Measurements from ENCODE around the gene ACYP2. TPM values are rescaled to one million over a fixed set of nuclear protein-coding genes. Genes with fewer than 3 reads are reported as not detected.

Gene ACYP2
- total RNA-seq, 1 donor from 2014 or later: 86.1 TPM

DNA sequence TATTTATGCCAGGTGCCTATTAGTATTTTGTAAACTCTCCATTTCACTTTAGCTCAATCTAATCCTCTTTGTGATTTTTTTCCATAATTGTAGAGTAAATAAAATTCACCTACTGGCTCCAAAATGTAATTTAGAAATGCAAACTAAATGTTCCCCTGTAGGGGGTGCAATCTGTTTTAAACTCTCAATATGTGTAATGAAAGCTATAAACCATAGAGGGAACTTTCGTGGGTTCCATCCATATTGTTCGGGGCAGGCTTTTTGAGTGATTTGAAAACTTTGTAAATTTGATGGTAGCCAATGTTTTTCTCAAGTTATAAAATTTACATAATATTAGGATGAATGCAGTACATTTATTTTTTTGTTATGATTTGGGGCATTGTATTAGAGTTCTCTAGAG, 91.2 kb downstream of the ACYP2 start:
- no peak for DNase-seq (ENCODE audit: low spot score)
- intact Hi-C loops (cut with DNase I): loop anchor here (2.0 to 10.0 kb wide), 6 partner anchors 124 to 498 kb away; partner anchors contain the start of gene SPTBN1

DNA sequence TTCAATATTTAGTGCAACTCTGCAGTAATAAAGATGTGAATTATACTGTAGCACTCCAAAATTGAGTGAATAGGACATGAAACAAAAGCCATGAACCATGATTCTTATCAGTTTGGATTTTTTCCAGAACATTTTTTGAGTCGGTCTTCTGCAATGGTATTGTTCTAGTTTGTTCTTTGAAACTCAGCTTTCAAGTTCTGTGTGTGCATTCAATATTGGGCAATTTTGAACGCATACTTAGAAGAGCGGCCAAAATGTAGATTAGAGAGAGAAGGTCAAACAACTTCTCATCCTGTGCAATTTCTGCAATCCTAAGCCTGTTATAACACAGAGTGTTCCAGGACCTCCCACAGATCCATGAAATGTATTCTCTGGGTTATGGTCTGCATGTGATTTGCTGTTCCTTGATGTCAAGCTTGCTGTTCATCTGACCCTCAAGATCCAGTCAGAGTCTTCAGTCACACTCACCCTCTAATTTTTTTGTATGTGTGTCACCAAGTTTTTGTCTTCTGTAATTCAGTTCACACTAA, 92.3 kb downstream of the ACYP2 start:
- DNase-seq (ENCODE audit: low spot score): no peak
- intact Hi-C loops (cut with DNase I): loop anchor here (2.0 to 10.0 kb wide), 6 partner anchors 123 to 497 kb away; partner anchors contain the start of gene SPTBN1

DNA sequence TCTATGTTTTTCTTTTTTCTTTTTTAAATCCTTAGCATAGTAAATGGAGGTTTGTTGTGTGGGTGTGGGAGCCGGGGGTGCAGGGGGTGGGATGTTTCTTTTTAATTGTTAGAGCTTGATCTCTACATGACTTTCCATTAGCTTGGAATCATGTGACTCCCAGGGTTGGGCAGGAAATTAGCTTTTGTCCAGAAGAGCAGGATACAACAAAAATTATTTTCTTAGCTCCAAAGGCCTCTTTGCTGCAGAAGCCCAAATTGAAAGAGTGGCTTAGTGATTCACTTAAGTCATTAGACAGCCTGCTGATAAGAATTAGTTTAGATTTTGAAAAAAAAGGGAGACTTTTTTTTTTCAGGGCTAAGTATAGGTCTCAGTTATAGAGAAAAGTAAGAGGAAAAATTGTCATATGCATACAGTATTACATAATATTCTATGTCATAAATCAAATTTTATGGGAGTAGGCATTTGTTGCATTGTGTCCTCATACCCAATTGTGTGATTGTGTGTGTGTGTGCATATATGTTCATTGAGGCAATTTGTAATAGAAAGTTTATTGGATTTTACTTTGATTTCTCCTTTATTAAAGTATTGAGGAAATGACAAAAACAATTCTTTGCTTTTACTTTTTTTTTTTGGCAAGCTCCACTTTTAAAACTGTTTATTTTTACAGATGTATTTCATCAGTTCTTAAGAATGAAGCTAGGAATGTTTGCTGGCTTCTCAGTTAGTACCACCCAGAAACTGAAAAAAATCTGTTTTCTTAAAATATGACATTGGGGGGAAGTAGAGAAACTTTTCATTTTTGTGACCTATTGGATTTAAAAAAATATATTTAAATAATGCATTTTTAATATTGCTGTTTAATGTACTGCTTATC, 93.2 kb downstream of the ACYP2 start:
- no peak for DNase-seq (ENCODE audit: low spot score)
- intact Hi-C loops (cut with DNase I): loop anchor here (5.0 to 10.0 kb wide), 5 partner anchors 164 to 496 kb away; partner anchors contain the start of gene SPTBN1

DNA sequence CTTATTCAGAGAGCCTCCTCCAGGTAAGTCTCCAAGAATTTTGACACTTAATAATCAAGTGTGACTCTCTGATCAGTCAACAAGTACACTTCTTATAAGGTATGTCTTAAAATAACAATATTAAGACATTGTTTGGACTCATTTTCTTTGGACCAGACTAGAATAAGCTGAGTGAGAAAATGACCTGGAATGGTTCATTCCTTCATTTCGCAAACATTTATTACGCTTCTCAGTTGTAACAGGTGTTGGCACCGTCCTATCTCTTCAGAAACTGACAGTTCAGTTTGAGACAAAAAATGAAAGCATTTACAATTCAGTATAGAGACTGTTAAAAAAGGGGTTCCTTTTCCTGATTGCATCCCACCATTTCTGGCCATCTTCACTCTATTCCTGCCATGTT, 94.0 kb downstream of the ACYP2 start:
- intact Hi-C loops (cut with DNase I): loop anchor here (5.0 to 10.0 kb wide), 5 partner anchors 163 to 495 kb away; partner anchors contain the start of gene SPTBN1
- no peak for DNase-seq (ENCODE audit: low spot score)

DNA sequence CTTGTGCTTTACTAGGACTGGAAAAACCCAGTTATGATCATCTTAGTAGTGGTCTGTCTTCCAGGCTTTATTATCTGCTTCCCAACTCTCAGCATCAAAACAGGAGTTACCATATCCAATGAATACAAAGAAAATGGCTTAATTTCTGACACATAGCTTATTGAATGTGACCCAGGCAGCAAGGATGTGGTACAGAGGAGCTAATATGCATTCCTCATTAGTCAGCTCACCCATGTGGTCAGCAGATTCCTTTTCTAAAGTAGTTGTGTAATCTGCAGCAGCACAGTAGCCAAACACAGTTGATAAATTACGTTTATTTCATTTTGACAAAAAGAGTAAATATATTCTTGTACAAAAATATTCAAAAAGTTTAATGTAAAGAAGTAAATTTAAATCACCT, 97.0 kb downstream of the ACYP2 start:
- DNase-seq (ENCODE audit: low spot score): no peak
- intact Hi-C loops (cut with DNase I): no loop called here

DNA sequence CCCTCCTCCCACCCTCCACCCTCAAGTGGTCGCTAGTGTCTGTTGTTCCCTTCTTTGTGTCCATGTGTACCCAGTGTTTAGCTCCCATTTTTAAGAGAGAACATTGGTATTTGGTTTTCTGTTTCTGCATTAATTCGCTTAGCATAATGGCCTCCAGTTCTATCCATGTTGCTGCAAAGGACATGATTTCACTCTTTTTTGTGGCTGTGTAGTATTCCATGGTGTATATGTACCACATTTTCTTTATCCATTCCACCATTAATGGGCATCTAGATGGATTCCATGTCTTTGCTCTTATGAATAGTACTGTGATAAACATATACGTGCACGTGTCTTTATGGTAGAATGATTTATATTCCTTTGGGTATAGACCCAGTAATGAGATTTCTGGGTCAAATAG, 97.7 kb downstream of the ACYP2 start:
- intact Hi-C loops (cut with DNase I): no loop called here

DNA sequence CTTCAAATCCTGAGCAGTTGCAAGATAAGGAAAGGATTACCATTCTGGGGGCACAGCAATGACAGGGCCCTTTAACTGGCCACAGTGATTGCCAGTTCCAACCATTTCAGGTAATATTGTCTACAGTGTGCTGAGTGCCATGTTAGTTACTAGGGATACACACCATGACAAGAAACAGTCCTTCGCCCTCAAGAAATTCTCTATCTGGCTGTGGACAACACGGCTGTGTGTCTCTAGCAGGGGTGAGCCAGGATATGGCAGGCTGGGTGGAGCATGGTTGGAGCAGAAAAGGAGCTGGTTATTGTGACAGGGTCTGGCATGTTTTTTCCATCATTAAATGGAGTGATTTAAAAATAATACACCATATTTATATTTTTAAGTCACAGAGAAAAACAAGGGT, 109.6 kb downstream of the ACYP2 start:
- intact Hi-C loops (cut with DNase I): no loop called here
- no peak for DNase-seq (ENCODE audit: low spot score)

More for the DNA sequence above, 97.7 kb downstream of the ACYP2 start:
- no peak for DNase-seq (ENCODE audit: low spot score)

DNA sequence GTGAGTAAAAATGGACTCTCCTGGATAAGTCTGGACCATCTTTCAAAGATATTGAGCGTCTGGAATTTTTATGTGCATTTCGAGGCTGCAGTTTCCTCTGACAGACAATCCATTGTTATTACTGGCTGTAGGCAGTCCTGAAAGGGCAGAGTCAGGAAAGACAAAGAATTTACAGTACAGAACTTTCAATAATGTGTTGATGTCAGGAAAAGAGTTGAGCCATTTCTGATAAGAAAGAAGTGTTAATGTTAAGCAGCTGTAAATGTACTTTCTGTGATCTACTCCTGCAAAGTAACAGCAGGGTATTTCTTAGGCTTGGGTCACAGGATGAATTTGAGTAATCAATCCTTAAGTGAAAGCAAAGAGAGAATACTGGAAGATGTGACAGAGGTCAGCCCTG, 110.8 kb downstream of the ACYP2 start:
- no peak for DNase-seq (ENCODE audit: low spot score)
- intact Hi-C loops (cut with DNase I): no loop called here

DNA sequence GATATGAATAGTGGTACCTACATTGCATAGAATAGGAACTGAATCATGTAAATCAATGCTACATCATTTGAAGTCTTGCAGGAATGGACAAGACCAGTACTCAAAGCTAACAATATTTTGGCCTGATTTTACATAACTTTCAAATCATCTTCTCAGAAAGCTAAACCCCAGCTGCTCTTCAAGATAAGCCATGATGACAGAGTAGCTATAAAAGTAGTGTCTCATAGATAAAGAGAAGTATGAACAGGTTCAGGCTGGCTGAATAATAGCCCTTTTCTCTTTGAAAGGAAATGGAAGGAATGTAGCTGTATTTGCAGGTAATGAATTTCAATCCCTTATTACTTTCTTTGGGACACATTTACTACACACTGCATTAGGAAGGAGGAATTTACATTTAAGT, 112.4 kb downstream of the ACYP2 start:
- intact Hi-C loops (cut with DNase I): no loop called here
- no peak for DNase-seq (ENCODE audit: low spot score)

DNA sequence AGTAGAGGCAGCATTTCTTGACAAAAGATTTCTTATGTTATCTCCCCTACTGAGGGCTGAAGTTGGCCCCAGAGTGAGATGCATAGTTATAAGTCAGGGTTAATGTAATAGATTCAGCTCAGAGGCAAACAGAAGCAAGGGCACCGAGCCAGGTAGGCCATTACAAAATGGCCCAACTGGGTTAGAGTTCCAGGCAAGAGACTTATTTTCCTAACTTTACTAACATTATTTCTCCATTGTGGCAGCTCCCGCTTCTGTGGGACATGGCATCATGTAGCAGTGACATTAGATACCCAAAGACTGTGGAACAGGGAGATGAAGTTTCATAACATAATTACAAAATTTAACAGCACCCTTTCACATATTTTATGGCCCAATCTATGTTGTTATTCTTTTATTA, 113.5 kb downstream of the ACYP2 start:
- intact Hi-C loops (cut with DNase I): no loop called here

DNA sequence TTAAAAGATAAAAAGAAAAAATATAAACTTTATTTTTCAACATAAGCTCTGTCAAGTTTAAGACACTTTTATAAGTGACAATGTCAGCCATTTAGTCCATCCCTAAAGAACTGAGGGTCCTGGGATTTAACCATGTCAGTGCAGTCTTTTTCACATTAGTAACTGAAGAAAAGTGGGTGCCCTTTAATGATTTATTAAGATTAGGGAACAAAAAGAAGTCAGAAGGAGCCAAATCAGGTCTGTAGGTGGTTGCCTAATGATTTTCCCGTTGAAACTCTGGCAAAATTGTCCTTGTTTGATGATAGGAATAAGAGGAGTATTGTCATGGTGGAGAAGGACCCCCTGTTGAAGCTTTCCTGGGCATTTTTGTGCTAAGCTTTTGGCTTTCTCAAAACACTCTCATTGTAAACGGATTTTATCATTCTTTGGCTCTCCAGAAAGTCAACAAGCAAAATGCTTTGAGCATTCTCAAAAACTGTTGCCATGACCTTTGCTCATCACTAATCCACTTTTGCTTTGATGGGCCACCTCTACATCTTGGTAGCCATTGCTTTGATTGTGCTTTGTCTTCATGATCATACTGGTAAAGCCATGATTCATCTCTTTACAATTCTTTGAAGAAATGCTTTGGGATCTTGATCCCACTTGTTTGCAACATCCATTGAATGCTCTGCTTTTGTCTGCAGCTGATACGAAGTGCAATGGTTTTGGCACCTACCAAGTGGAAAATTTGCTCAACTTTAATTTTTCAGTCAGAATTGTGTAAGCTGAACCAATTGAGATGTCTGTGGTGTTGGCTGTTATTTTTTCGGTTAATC, 118.6 kb downstream of the ACYP2 start:
- intact Hi-C loops (cut with DNase I): no loop called here
- DNase-seq (ENCODE audit: low spot score): no peak

More for the DNA sequence above, 113.5 kb downstream of the ACYP2 start:
- no peak for DNase-seq (ENCODE audit: low spot score)

DNA sequence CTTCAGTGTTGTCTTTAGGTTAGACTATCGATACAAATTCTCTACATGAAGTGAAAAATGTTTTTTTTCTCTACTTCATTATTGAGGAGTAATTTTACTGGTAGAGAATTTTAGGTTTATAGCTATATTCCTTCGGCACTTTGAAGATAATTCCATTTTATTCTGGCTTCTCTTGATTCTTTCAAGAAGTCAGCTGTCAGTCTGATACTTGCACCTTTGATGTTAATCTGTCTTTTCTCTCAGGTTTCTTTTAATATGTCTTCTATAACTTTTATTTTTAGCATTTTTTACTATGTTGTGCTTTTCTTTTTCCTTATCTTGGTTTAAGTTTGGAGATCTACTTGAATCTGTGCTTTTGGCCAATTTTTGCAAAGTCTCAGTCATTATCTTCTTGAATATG, 122.0 kb downstream of the ACYP2 start:
- intact Hi-C loops (cut with DNase I): no loop called here
- no peak for DNase-seq (ENCODE audit: low spot score)

DNA sequence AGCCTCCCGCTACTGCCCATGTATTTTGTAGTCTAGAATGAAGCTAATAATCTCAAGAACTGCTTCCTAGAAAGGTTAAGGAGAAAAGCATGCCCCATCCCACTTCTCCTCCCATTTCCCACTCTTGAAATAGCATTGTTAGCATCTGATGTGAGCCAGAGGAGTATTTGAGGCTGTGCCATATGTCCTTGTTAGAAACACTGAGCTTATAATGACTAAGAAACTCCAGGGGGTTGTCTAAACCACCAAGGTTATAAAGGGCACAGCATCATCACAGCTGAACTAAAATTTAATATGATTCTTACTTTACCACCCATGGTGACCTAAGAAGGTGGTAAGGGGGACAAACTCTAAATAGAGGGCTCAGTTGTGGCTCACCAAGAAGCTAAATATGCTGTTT, 124.0 kb downstream of the ACYP2 start:
- DNase-seq (ENCODE audit: low spot score): no peak
- intact Hi-C loops (cut with DNase I): no loop called here

DNA sequence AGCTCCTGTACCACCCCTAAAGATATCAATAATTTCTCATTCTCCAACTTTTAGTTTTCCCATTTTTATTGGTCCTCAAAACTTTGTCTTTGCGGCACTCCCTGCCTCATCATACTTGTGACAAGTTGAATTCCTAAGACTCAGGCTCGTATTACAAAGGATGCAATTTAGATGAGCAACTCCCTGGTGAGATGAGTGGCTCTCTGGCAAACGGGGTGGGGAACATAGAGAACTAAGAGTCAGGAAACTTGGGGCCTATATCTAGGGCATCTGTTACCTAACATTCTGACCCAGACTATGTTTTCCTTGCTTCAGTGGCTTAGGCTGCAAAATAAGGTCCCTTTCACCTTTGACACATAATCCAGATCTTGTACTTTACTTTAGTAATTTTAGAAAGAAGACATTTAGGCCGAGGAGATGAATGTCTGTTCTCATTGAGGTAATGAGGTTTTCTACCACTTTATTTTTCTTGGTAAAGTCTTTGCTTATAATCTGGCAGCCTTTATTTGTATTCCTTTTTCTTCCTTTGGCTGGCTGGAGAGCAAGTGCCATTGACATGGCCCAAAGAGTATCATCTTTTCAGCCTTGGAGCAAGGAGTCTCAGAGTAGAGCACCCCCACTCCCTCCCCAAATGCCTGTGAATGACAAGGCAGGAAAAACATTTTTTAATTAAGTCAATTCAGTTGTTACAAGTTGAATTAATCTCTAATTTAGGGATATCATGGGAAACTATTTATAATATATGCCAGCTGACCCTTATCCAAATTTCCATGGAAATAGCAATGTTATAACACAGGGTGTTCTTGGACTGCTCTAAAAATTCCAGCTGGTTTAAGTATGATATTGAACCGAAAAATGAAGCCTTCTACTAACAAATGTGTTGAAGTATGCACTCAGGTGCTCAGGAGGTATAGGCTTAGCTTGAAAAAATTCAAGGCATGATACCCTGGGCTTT, 125.4 kb downstream of the ACYP2 start:
- intact Hi-C loops (cut with DNase I): no loop called here
- no peak for DNase-seq (ENCODE audit: low spot score)

DNA sequence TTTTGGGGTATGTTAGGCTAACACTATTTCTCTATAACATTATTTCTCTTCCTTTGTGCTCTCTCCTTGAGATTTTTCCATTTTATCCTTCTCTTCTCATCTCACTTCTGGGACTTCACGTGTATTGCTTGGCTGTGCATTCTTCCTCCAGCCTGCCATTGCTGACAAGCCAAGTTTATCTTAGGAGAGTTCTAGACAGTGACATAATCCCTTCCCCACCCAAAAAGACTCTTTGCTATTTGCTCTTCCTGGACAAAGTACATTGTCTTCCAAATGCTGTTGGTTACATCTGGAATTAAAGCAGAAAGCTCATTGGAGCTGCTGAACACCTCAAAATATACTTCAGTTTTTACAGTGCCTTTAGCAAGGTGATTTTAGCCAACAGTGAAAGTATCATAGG, 131.7 kb downstream of the ACYP2 start:
- intact Hi-C loops (cut with DNase I): no loop called here
- DNase-seq (ENCODE audit: low spot score): no peak

DNA sequence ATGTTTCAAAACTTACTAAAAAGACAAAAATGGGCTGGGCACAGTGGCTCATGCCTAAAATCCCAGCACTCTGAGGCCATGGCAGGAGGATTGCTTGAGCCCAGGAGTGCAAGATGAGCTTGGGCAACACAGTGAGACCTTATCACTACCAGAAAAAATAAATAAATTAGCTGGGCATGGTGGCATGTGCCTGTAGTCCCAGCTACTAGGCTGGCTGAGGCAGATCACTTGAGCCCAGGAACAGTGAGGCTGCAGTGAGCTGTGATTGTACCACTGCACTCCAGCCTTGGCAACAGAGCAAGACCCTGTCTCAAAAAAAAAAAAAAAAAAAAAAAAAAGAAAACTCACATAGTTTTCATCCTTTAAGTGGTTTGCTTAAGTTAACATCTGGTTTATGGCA, 134.2 kb downstream of the ACYP2 start:
- DNase-seq (ENCODE audit: low spot score): no peak
- intact Hi-C loops (cut with DNase I): no loop called here

DNA sequence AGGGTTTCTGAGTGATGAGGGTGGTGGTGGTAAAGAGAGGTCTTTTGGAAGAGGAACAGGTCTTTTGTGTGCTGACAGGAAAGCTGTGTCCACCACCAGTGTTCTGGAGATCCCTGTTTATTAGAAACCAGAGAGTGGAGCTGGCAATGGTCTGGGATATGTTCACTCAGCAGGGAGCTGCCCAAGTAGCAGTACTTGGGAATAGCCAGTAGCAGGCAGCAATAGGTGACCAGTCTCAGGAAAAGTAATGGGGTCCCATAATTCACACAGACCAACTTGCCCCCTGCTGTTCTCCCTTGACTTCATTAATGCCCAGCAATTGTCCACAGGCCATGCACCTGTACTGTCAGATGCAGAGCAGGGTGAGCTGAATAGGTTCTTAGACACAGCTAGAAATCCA, 138.8 kb downstream of the ACYP2 start:
- no peak for DNase-seq (ENCODE audit: low spot score)
- intact Hi-C loops (cut with DNase I): no loop called here

DNA sequence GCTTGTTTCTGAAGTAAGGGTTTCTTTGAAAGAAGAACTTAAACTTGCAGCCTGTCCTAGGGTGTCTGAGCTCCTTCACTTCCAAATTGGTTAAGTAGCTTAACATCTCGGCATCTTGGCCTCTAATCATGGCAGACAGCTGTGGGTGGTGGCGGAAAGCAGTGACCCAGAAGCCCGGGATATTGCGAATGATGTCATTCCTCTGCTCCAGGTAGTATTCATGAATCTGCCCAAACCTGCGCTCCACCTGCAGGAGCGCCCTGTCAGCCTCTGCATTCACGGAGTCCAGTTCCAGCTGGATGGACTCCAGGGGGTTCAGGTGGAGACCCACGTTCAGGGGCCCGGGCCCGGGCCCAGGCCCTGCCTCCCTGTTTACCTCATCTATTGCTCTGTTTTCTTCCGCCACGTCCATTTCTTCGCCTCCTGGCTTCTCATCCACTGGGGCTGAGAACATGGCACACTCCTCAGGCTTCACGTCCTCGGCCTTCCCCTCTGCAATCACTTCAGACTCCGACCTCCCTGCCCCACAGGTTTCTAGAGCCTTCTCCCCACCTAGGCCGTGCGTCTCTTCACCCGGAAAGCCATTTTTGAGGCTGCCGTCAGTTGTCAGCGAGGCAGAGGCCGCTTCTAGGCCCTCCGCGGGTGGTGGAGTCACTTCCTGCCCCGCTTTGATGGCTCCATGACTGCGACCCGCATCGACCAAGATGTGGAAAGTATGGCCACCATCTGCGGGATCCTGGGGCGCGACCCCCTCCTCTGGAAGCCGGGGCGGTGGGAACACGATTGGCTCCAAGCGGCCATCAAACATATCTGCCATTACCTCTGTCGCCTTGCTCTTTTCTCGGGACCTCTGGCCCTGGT, 140.0 kb downstream of the ACYP2 start:
- no peak for DNase-seq (ENCODE audit: low spot score)
- intact Hi-C loops (cut with DNase I): no loop called here

All from cardiac septum (tissue), 1 donor.